Esophagus mucosa (tissue), 1 donor: ENCODE results near the gene GRK5. TPM values are rescaled to one million over a fixed set of nuclear protein-coding genes. Genes with fewer than 3 reads are reported as not detected.
"Not testable (repeated sequence)": the region's sequence is repeated elsewhere in the genome, so short reads cannot be mapped to it uniquely, and the experiment has no call there.

Experiments
- ATAC-seq: fragments of 200-7000 bp; cut with Tn5 transposase; one replicate; pipeline ENCODE4 v1.9.1; 2020
- total RNA-seq: library from RNA; stranded (reverse); gene quantifications from one replicate; pipeline ENCODE4 v1.2.4, GENCODE V29; 2023
- donor health status: DM: yes; HTN: yes; CAD: no.

GRK5 gene
- total RNA-seq, 1 donor from 2014 or later, result 3.7 TPM

DNA sequence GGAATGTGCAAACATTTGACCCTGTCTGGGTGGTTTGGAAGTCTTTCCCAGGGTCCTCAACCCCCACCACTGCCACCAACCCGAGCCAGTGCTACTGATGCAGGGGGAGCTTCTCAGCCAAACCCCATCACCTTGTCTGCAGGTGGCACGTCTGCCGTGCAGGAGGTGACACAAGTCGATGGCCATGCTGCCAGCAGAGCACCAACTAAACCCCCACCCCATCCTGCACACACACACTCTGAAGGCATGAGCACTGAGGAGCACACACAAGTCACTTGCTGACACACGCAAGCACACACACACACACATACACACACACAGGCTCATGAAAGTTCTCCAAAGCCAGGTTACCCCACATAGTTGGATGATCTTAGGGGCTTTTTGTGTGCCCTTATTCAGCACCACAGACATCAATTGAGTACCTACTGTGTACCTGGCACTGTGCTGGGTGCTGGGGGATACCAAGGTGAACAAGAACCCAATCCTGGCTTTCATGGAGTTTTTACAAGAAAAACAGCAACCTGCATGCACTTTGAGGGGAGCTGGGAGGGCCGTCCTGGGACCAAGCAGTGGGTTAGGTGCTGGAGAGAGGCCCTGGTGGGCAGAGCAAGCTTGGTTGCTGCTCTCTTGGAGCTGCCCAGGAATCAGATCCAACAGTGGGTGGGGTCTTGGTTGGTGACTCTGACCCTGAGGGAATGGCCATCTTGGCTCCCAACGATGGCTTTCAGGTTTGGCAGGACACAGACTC is 216.3 kb downstream of the GRK5 start:
- no peak for ATAC-seq

DNA sequence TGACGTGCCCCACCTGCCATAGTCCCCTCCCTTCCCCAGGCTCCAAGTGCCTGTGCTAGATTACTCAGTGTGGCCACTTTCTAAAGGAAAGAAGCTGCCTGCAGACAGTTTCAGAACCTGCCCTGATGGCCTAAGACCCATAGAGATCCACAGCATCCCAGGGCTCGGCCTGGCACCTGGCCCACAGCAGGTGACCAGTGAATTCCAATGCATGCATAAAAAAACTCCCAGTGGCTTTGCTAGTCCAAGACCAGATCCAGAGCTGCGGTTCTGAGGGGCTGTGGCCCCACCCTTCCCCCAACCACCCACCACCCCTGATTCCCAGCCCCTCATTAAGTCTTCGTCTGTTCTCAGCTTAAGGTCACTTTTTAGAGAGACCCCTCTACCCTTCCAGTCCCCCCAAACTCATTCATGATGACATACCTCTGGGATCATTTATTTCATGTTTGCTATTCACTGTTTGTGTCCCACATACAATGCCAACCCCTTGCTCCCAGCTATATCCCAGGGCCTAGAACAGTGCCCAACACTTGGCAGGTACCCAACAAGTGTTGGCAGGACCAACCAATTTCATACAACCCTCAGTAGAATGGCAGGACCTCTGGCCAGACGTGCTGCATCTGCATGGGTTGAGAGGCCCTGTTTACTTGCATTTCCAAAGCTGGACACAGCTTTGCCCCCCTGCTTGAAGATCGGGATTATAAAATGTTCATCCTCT is 217.0 kb downstream of the GRK5 start:
- ATAC-seq, result peak; percentile 53

DNA sequence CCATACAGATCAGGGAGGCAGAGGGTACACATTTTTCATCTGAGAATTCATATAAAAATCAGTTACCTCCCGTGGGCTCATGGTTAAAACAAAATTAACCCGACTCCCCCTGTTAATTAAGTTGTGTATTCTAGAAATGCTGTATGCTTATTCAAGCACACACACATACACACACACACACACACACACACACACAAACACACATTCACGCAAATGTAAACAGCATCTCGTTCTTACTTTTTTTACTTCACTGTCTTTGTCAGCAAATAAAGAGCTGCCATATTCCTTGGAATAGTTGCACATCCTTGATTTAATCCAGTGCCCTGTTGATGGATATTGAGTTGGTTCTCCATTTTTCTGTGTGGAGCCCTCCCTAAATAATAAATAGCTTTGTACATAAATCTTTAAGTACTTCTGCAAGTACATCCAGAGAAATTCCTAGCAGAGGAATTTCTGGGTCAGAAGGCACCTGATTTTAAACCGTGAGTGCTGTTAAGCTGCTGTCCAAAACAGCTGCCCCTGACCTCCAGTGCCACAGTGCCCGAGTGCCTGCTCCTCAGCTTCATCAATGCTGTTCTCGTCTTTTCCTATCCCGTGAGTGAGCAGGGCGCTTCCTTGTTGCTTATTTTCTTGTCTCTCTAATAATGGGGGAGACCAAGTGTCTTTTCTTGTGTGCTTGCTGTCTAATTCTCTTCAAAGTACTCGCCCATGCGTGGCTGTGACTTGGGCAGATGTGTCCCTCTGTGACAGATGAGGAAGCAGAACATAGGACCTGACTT is 217.9 kb downstream of the GRK5 start:
- ATAC-seq, result no peak

DNA sequence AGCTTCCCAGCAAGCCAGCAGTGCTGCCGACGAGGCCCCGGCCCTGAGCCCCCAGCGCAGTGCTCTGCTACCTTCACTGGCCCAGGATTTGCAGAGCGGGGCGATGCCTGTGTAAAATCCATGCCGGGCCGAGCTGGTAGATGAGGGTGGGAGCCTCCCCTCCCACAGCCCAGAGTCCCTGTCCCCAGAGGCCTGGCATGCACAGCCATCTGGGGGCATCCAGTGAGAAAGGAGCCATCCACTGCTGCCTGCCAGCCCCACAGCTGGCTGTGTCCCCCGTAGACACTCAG is 218.5 kb downstream of the GRK5 start:
- ATAC-seq, result no peak

DNA sequence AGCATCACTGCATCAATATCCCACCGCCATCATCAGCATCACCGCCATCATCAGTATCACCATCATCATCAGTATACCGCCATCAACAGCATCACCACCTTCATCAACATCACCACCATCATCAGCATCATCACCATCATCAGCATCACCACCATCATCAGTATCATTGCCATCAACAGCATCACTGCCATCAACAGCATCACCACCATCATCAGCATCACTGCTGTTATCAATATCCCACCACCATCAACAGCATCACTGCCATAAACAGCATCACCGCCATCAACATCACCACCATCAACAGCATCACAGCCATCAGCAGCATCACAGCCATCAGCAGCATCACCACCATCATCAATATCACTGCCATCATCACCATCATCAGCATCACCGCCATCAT is 219.3 kb downstream of the GRK5 start:
- no peak for ATAC-seq

DNA sequence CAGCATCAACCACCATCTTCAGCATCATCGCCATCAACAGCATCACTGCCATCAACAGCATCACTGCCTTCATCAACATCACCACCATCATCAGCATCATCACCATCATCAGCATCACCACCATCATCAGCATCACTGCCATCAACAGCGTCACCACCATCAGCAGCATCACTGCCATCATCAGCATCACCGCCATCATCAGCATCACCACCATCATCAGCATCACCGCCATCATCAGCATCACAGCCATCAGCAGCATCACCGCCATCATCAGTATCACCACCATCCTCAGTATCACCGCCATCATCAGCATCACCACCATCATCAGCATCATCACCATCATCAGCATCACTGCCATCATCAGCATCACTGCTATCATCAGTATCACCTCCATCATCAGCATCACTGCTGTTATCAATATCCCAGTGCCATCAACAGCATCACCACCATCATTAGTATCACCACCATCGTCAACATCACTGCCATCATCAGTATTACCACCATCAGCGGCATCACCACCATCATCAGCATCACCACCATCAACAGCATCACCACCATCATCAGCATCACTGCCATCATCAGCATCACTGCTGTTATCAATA is 220.0 kb downstream of the GRK5 start:
- ATAC-seq, result no peak

DNA sequence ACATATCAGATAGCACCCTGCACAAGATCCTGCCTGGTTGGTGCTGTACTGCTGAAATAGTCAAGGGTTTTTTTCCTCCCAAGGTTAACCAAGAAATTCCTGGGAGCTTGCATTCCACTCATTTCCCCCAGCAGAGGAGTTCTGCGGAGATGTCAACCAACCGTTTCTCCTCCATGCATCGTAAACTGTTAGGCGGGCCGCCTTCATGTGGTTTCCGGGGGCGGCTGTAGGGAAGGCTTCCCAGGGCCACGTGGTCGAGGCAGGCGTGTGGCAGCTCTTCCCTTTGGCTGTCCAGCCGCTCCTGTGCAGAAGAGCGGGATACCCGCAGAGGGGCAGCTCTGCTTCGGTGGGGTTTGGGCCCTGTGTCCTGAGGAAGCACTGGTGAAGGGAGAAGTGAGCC is 221.4 kb downstream of the GRK5 start:
- no peak for ATAC-seq

DNA sequence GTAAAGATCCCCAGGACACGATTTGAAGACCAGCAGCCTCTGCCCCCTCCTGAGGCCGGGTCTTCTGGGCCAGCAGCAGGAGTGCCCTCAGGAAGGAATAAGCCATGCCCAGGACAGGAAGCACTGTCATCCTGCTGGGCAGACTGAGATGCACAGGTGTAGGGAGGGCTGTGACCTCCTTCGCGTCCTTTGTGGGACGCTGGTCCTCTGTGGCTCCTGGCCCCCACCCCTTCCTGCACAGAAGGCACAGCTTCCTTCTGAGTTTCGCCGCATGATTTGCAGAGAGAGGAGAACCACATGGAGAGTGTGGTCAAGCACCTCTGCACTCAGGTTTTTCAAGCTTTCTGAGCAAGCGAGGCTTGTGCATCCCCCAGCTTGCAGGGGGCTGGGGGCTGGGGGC is 222.4 kb downstream of the GRK5 start:
- ATAC-seq, result no peak

DNA sequence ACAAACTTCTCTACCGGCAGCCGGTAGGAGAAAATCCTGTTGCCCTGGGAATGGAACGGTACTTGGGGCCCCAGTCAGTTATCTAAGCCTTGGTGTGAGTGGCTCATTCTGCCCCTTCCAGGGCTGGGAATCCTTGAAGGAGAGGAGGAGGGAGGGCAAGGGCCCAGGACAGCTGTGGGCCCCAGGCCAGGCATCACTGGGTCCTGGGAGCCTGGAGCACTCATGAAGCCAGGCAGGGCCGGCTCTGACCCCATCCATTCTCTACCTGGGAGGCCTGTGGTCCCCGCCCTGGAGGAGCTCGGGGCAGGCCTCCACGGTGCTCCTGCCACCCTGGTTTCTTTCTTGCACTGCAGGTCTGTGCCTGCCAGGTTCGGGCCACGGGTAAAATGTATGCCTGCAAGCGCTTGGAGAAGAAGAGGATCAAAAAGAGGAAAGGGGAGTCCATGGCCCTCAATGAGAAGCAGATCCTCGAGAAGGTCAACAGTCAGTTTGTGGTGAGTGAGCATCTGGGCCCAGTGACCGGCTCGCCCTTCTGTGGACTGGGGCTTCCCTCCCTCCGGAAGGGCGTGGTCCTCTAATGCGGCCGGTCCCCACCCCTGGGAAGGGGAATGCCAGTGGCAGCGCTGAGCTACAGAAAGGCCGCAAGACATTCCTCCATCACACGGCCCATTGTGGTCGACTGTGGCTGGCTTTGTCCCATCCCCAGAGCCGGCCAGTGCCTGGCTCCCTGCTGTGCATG is 223.8 kb downstream of the GRK5 start:
- peak; percentile 45 for ATAC-seq

DNA sequence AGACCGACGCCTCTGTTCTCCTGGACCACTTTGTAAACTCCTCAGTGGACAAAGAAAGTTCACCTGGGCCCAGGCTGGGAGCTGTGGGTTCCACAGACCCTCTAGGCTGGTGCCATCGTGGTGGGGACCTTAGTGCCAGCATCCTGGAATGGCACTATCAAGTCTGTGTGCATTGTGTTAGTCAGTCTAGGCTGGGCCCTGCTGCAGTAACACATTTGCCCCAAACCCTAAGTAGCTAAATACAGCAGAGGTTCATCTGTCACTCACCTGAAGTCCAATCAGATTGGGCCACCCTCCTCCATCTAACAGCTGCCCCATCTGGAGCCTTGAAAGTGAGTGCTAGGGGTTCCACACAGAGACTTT is 224.4 kb downstream of the GRK5 start:
- ATAC-seq, result no peak

DNA sequence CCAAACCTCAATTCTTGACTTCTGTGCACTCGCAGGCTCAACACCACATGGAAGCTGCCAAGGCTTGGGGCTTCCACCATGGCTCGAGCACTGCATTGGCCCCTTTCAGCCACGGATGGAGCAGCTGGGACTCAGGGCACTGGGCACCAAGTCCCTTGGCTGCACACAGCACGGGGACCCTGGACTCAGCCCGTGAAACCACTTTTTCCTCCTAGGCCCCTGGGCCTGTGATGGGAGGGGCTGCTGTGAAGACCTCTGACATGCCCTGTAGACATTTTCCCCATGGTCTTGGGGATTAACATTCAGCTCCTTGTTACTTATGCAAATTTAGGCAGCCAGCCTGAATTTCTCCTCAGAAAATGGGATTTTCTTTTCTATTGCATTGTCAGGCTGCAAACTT is 227.6 kb downstream of the GRK5 start:
- not testable (repeated sequence) for ATAC-seq

DNA sequence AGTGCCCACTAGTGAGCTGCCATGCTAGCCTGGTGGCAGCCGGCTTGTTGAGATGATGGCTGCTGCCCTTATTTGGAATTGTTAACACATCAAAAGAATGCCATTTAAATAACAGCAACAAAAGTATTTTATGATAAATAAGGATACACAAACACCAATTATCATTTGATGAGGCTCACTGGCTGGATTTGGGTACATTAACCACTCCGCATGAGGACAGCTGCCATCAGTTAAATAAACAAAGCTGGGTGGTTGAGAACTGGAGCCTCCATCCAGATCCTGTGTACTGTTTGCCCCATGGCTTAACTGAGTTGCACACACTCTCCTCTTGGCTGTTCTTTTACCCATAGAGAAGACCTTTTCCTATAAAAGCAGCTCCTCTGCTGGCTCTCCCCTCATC is 231.3 kb downstream of the GRK5 start:
- ATAC-seq, result no peak

DNA sequence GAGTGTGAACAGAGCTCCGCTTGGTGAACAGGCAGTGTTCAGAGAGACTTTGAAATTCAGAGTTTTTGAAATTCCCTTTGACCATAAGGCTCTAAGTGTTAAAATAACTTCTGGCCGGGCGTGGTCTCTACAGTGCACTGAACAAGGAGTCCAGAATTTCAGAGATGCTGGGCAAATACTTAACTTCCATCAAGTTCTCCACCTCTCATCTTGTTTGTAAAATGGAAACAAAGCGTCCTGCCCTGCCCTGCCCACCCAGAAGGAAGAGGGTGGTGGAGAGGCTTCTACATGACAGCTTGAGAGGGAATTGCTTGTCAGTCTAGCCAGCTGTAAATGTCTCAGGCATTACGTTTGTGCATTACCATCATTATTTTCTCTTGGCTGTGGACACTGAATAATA is 232.6 kb downstream of the GRK5 start:
- ATAC-seq, result no peak

DNA sequence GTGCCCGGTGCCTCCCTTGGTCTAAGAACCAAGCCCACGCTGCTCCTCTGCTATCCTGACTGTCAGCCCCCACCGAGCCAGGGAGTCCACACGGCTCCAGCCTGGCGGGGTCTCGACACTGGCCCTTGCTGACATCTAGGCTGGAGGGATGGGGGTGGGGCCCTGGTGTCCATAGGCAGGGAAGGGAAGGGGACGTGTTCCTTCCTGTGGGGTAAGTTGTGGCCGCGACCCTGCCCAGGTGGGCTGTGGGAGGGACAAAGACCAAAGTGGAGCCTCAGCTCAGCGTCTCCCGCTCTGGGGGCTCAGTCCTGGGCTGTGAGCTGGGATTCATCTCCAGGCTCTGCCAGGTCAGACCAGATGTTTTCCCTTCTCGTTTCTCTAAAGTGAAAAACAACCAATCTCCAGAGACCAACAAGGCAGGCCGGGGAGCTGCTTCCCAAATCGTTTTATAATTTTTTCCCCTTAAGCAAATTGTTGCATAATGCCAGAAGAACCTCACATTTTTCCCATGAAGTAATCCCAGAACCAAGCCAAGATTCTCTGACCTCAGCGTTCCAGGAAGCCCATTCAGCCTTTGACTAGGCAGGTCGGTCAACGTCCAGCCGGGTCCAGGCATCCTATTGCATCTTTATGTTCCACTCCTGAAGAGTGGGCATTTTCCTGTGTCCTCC is 233.9 kb downstream of the GRK5 start:
- no peak for ATAC-seq

DNA sequence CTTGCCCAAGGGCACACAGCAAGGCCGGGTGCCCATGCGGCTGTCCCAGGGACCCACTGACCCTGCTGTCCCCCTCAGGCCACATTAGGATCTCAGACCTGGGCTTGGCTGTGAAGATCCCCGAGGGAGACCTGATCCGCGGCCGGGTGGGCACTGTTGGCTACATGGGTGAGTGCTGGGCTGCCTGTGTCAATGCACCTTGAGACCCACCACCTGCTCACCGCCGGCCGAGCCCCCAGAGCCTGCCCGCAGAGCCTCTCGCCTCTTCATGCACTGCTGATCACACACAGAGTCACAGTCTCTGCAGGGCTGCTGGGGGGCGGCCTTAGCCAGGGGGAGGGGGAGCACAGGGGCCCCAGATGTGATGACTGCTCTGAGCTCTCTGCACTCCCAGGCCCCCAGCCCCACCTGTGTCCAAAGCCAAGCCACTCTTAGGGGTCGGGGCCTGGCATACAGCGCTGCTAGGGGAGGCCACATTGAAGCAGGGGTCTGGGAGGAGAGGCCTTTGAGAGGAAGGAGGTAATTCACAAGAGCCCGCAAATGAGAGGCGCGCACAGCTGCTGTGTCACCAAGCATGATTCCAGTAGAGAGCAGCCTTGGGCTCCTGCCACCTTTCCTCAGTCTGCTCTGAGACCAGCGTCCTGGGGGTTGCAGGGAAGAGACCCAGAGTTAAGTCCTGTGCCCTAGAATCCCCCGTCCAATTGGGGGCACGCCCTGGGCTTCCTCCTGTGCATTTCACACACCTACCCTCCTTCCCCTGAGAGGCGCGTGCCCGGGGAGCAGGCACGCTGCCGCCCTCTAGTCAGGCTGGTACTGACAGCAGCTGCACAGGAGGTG is 234.8 kb downstream of the GRK5 start:
- ATAC-seq, result no peak

DNA sequence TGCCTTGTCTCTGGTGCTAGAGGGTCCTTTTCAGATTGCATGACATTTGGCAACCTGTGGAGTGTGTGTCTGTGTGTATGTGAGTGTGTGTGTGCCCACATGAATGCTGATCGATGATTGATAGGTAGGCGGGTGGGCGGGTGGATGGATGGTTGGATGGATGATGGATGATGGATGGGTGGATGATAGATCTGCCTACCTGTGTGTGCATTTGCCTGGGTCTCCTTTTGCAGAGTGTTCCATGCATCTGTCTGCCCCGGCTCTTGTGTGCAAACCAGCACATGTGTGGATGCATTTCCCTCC is 235.3 kb downstream of the GRK5 start:
- ATAC-seq, result no peak

DNA sequence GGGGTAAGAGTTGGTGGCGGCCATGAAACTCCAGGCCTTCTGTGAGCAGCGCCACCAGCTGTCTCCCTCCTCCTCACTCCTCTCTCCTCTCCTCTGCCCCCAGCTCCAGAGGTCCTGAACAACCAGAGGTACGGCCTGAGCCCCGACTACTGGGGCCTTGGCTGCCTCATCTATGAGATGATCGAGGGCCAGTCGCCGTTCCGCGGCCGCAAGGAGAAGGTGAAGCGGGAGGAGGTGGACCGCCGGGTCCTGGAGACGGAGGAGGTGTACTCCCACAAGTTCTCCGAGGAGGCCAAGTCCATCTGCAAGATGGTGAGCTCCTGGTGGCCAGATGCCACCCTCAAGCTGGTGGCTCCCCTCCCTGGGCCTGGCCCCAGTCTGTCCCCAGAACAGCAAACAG is 236.1 kb downstream of the GRK5 start:
- no peak for ATAC-seq

DNA sequence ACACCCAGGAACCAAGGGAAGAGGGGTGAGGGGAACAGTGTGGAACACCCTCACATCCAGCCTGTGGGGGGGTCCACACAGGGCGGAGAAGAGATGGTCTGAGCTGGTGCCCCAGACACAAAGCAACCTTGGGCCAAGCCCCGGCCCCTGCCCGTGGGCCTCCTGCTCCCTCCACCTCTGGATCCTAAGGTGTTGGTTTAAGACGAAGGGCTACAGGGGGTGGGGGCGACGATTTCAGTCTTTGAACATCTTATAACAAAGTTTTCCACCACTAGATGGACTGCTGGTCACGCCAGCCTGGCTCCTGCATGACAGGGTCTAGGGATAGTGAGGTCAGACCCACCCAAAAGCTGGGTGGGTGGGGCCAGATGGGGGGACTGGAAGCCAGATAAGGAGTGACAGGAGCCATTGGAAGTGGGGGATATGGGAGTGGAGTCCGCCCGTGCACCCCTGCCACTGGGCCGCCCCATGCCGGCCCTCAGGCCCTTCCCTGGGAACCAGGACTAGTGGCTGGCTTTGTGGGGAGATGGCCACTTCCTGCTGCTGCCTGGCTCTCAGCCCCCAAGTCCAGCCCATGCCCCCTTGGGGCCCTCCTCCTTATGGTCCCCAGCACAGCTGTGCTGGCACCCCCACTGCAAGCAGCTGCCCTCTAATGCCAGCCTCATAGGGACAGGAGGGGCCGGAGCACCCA is 236.7 kb downstream of the GRK5 start:
- no peak for ATAC-seq

DNA sequence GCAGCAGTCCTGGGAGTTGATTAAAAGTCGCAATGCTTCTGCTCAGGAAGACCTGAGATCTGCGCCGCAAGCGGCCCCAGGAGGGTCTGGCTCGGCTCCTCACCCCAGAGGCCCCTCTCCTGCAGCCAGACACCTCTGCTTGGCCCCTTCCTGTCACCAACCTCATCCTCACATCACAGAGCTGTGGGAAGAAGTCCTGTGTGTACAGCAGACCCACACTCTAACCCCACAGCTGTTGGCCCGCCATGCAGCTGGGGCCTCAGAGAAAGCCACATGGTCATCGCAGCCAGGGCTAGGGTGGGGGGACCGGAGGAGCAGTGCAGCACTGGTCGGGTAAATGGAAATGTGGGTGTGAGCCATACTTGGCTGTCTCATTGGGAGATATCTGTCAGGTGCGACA is 237.5 kb downstream of the GRK5 start:
- ATAC-seq, result no peak

DNA sequence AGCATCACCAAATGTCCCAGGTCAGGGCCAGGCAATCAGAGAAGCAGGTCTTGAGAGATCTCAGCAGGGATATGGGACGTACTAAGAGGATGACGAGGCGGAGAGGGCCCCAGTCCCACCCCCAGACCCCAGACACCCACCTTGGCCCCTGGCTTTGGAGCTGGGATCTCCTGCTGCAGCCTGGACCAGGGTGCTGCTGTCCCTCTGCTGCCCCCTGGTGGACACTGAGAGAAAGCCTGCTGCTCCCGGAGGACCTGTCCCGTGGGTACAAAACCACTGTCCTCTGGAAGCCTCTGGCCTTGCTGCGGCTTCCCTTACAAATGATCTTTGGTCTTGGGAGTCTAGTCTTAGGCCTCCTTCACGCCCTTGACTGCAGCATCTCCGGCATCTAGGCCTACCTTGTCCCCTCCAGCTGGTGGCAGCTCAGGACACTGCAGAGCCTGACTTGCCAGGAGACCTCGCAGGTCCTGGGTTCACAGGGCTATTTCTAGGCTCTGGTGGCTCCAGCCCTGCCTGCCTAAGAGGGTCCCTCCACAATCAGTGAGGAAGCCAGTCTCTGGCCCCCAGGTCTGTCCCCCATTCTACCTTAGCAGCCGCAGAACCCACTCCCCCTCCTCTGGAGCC is 238.1 kb downstream of the GRK5 start:
- peak; percentile 72 for ATAC-seq
